Left lung (tissue), 14 donors: ENCODE data around the gene SIPA1L2. TPM values are rescaled to one million over a fixed set of nuclear protein-coding genes. Genes with fewer than 3 reads are reported as not detected.
A peak's percentile ranks its signal among the peaks of the same experiment; 100 is the strongest.

Experiments used
- ATAC-seq: fragments of 200-7000 bp; cut with Tn5 transposase; one replicate; pipeline ENCODE4 v1.9.1; 2020; ENCODE audit warnings: moderate library complexity
- DNase-seq, 4 donors: peaks; one replicate each; pipeline ENCODE4 v3.0.0-alpha.2; 2013 to 2020
- H3K27ac ChIP-seq, 2 donors: fragments of 200-600 bp; sonication (generic) in 1 of 2; one replicate each; pipeline versions ENCODE4 v1.5.0 to v1.8.0; 2020 to 2021
- H3K27me3 ChIP-seq, 2 donors: fragments of 200-600 bp; sonication (generic) in 1 of 2; one replicate each; pipeline versions ENCODE4 v1.5.0 to v1.8.0; 2020 to 2021
- H3K36me3 ChIP-seq, 2 donors: fragments of 200-600 bp; sonication (generic) in 1 of 2; one replicate each; pipeline versions ENCODE4 v1.5.0 to v1.8.0; 2020 to 2021
- H3K4me1 ChIP-seq, 2 donors: fragments of 200-600 bp; one replicate each; pipeline ENCODE4 v1.8.0; 2021
- H3K4me3 ChIP-seq, 2 donors: fragments of 200-600 bp; sonication (generic) in 1 of 2; one replicate each; pipeline versions ENCODE4 v1.5.0 to v1.8.0; 2020 to 2021; ENCODE audit warnings: mild to moderate bottlenecking in 1 of 2
- H3K9me3 ChIP-seq, 2 donors: fragments of 200-600 bp; sonication (generic) in 1 of 2; one replicate each; pipeline versions ENCODE4 v1.5.0 to v1.8.0; 2020 to 2021
- intact Hi-C, 2 donors: fragments of 100-400 bp; cut with DNase I; formaldehyde crosslinking; loops; one replicate each; pipeline versions ENCODE4 v1.11.2 to v1.14.2; 2022
- long read RNA-seq, 12 donors: library from polyadenylated mRNA in 2 of 12; unstranded in 2 of 12; transcript quantifications; one replicate each; pipeline ENCODE4 v2.0.0 and lab custom pipeline, GENCODE V29; 2019 to 2026
- polyA plus RNA-seq, 6 donors: library from polyadenylated mRNA; unstranded; fragments of 120-200 nt; gene quantifications; one replicate each; pipeline ENCODE4 v1.2.1, GENCODE V29; 2013; ENCODE audit not compliant: insufficient read length in 6 of 6
- total RNA-seq, 2 donors: library from RNA; stranded (reverse); fragmentation: NEBNext Ultra II Directional; extraction: Animal tissue kit (Norgen Biotek cat#: 25700); gene quantifications; one replicate each; pipeline ENCODE4 v1.2.1, GENCODE V29; 2021
- TF ChIP-seq, protein P1 (sequence below), 2 donors: fragments of 200-600 bp; sonication (generic) in 1 of 2; IDR thresholded peaks; one replicate each; pipeline versions ENCODE4 v1.5.0 to v1.8.0; 2021; ENCODE audit warnings: antibody characterized with exemption in 2 of 2
- donor health status: DM: no; HTN: yes; CAD: no.
- donor health status: DM: no; HTN: no; CAD: no.

Gene SIPA1L2, protein sequence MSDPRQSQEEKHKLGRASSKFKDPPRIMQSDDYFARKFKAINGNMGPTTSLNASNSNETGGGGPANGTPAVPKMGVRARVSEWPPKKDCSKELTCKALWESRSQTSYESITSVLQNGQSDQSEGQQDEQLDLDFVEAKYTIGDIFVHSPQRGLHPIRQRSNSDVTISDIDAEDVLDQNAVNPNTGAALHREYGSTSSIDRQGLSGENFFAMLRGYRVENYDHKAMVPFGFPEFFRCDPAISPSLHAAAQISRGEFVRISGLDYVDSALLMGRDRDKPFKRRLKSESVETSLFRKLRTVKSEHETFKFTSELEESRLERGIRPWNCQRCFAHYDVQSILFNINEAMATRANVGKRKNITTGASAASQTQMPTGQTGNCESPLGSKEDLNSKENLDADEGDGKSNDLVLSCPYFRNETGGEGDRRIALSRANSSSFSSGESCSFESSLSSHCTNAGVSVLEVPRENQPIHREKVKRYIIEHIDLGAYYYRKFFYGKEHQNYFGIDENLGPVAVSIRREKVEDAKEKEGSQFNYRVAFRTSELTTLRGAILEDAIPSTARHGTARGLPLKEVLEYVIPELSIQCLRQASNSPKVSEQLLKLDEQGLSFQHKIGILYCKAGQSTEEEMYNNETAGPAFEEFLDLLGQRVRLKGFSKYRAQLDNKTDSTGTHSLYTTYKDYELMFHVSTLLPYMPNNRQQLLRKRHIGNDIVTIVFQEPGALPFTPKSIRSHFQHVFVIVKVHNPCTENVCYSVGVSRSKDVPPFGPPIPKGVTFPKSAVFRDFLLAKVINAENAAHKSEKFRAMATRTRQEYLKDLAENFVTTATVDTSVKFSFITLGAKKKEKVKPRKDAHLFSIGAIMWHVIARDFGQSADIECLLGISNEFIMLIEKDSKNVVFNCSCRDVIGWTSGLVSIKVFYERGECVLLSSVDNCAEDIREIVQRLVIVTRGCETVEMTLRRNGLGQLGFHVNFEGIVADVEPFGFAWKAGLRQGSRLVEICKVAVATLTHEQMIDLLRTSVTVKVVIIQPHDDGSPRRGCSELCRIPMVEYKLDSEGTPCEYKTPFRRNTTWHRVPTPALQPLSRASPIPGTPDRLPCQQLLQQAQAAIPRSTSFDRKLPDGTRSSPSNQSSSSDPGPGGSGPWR (N-terminal part only)
- total RNA-seq: 10 to 100 TPM; 19.4 to 28.8 TPM
- polyA plus RNA-seq: 10 to 100 TPM; 23.7 to 29.3 (median 26.9) TPM
- long read RNA-seq, donor 1, partial matches to known transcripts: 0 of 4 reads
- long read RNA-seq, donor 1, other reads (novel, unspliced or antisense): 0 of 4 reads
- long read RNA-seq, donor 2, partial matches to known transcripts: 0 of 1 reads
- long read RNA-seq, donor 2, other reads (novel, unspliced or antisense): 0 of 1 reads
- long read RNA-seq, donor 3, partial matches to known transcripts: 0 of 2 reads
- long read RNA-seq, donor 3, other reads (novel, unspliced or antisense): 0 of 2 reads
- long read RNA-seq, donor 4, partial matches to known transcripts: 1 of 1 reads
- long read RNA-seq, donor 4, other reads (novel, unspliced or antisense): 0 of 1 reads
- long read RNA-seq, donor 5: 0 reads
- long read RNA-seq, donor 6: 0 reads
- long read RNA-seq, donor 7, partial matches to known transcripts: 0 of 1 reads
- long read RNA-seq, donor 7, other reads (novel, unspliced or antisense): 0 of 1 reads
- long read RNA-seq, donor 8, partial matches to known transcripts: 6 of 7 reads
- long read RNA-seq, donor 8, other reads (novel, unspliced or antisense): 0 of 7 reads
- long read RNA-seq, donor 9: 0 reads
- long read RNA-seq, donor 10: 0 reads
- long read RNA-seq, donor 11, partial matches to known transcripts: 0 of 1 reads
- long read RNA-seq, donor 11, other reads (novel, unspliced or antisense): 0 of 1 reads
- long read RNA-seq, donor 12, partial matches to known transcripts: 5 of 5 reads
- long read RNA-seq, donor 12, other reads (novel, unspliced or antisense): 0 of 5 reads

DNA sequence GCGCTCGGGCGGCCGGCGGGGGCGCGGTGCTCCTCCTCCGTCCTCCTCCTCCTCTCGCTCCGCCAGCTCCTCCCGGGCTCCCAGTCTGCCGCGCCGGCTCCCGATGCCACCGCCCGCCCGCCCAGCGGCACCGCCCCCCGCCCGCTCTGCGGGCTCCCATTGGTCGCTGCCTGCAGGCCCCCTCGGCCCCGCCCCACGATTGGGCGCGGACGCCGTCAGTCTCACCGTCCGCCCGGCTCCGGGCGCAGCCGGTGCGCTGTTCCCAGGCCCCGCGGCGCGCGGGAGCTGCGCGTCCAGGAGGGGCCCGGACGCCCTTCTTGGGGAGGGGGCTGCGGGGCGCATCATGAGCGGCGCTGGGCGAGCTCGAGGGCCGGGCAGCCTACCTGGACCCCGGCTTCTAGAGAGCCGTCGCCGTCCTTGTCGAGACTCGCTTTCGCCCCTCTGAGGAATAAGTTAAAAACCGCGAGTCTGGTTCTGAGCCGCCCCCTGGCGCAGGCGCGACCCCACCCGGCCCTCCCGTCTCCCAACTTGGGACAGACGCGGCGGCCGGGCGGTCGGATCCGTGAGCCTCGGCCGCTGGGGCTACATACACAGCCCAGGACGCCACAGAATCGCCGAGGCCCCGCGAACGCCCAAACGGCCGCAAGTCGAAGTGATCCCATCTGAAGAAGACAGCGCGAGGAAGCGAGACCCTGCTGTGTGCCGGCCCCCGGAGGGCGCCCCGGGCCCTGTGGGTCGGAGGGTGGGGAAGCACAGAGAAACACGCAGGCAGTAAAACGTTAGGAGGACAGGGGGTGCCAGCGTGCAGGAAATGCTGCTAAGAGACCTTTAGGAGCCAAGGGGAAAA, at the start of gene SIPA1L2:
Gene SIPA1L2 (minus strand): TSS at position 87 of the 847 bp plus-strand sequence. CDS start 114,794 bp downstream, outside the sequence.
- Histone ChIP-seq H3K4me3 (peak within 1 kb of the TSS; percentile 86 to 90), H3K9me3 (no peaks in the 10 kb centered on the region), H3K36me3 (no peaks in the 10 kb centered on the region), H3K4me1 (peaks cover 8 to 59% of the 10 kb centered on the region in 2 donors), H3K27ac (peak within 1 kb of the TSS; percentile 85 to 93), H3K27me3 (peaks cover 0 to 27% of the 10 kb centered on the region in 2 donors)
- TF ChIP-seq, protein P1, sequence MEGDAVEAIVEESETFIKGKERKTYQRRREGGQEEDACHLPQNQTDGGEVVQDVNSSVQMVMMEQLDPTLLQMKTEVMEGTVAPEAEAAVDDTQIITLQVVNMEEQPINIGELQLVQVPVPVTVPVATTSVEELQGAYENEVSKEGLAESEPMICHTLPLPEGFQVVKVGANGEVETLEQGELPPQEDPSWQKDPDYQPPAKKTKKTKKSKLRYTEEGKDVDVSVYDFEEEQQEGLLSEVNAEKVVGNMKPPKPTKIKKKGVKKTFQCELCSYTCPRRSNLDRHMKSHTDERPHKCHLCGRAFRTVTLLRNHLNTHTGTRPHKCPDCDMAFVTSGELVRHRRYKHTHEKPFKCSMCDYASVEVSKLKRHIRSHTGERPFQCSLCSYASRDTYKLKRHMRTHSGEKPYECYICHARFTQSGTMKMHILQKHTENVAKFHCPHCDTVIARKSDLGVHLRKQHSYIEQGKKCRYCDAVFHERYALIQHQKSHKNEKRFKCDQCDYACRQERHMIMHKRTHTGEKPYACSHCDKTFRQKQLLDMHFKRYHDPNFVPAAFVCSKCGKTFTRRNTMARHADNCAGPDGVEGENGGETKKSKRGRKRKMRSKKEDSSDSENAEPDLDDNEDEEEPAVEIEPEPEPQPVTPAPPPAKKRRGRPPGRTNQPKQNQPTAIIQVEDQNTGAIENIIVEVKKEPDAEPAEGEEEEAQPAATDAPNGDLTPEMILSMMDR (IDR thresholded peaks at IDR 0.05): peak in 1 of 2 donors; percentile 24
- intact Hi-C loops: loop anchor here in 1 of 2 donors (10.0 kb wide), 3 partner anchors 395 to 615 kb away; no protein-coding TSS in a partner anchor
- ATAC-seq (peak; percentile 96), DNase-seq (peak; percentile 95 to 98 (median 96))

GRCh38 chr1:232678185-232678886, 48.4 kb upstream of the SIPA1L2 start:
- intact Hi-C loops: no loop called here
- ATAC-seq (no peak), DNase-seq (no peak)
- H3K4me1 ChIP-seq: no peaks in the 10 kb centered on the region
- no peaks in the 10 kb centered on the region for H3K36me3 ChIP-seq
- H3K27me3 ChIP-seq: no peaks in the 10 kb centered on the region
- H3K9me3 ChIP-seq: no peaks in the 10 kb centered on the region
- no peak overlapping the region for H3K4me3 ChIP-seq
- H3K27ac ChIP-seq: no peak overlapping the region
- TF ChIP-seq, protein P1 (IDR thresholded peaks at IDR 0.05): no peak

DNA sequence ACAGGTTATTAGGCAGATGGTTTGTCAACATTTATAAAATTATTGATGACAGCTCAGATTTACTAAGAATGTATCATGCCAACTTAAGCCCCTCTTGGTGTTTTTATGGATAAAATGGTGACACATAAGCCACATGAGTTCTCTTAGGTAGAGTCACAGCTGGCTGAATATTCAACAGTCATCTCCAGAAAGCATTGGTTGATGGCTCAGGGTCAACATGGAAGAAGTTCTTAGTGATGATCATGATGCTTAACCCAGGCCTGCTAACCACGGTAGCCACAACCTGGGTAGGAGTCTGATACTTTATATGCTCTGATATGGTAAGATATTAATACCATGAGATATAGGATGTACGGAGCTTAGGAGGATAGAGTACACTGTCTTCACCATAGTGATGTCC, 46.4 kb upstream of the SIPA1L2 start:
- intact Hi-C loops: no loop called here
- no peaks in the 10 kb centered on the region for H3K27me3 ChIP-seq
- no peaks in the 10 kb centered on the region for H3K36me3 ChIP-seq
- no peak overlapping the region for H3K27ac ChIP-seq
- DNase-seq: no peak
- no peaks in the 10 kb centered on the region for H3K9me3 ChIP-seq
- ATAC-seq: no peak
- no peak overlapping the region for H3K4me3 ChIP-seq
- TF ChIP-seq, protein P1 (IDR thresholded peaks at IDR 0.05): no peak
- H3K4me1 ChIP-seq: no peaks in the 10 kb centered on the region
